HEK293 (cell line): ENCODE measurements around the gene UTP11.
A peak's percentile ranks its signal among the peaks of the same experiment; 100 is the strongest.

Source experiments
- BCL11B ChIP-seq: fragments of 450-650 bp; formaldehyde crosslinking; IDR thresholded peaks from 2 replicates; pipeline ENCODE4 v1.5.1; 2016; ENCODE audit warnings: low read depth, missing biosample characterization, missing genetic modification characterization
- MEIS1 ChIP-seq: sonication (generic); formaldehyde crosslinking; IDR thresholded peaks from 2 replicates; pipeline ENCODE4 v1.8.1; 2022; ENCODE audit warnings: missing genetic modification reagents, mild to moderate bottlenecking, borderline replicate concordance
- SALL2 ChIP-seq: fragments of 450-650 bp; formaldehyde crosslinking; IDR thresholded peaks from 2 replicates; pipeline ENCODE4 v1.5.0; 2017; ENCODE audit warnings: missing biosample characterization, mild to moderate bottlenecking, missing genetic modification characterization, borderline replicate concordance
- SP7 ChIP-seq: fragments of 450-650 bp; formaldehyde crosslinking; IDR thresholded peaks from 2 replicates; pipeline ENCODE4 v1.5.1; 2016; ENCODE audit warnings: missing biosample characterization, missing genetic modification characterization
- ZNF10 ChIP-seq: fragments of 450-650 bp; formaldehyde crosslinking; IDR thresholded peaks from 2 replicates; pipeline ENCODE4 v1.5.1; 2017; ENCODE audit warnings: missing biosample characterization, missing genetic modification characterization
- ZNF155 ChIP-seq: fragments of 450-650 bp; formaldehyde crosslinking; IDR thresholded peaks from 2 replicates; pipeline ENCODE4 v1.5.1; 2016; ENCODE audit warnings: missing biosample characterization, missing genetic modification characterization
- ZNF214 ChIP-seq: fragments of 450-650 bp; formaldehyde crosslinking; IDR thresholded peaks from 2 replicates; pipeline ENCODE4 v1.5.1; 2017; ENCODE audit warnings: missing biosample characterization, mild to moderate bottlenecking, missing genetic modification characterization, borderline replicate concordance
- ZNF274 ChIP-seq, 2 experiments: fragments of 200-500 bp in 1 of 2; fragments of 450-650 bp in 1 of 2; sonication (Bioruptor generic) in 1 of 2; formaldehyde crosslinking in 1 of 2; IDR thresholded peaks; 2 replicates each; pipeline versions ENCODE4 v1.5.1 to v1.6.1; 2014 to 2016; ENCODE audit warnings: borderline replicate concordance in 1 of 2, inconsistent platforms in 1 of 2, low read length in 1 of 2, missing biosample characterization in 1 of 2, missing genetic modification characterization in 1 of 2
- ZNF391 ChIP-seq: fragments of 450-650 bp; formaldehyde crosslinking; IDR thresholded peaks from 2 replicates; pipeline ENCODE4 v1.5.1; 2016; ENCODE audit warnings: low read depth, missing biosample characterization, missing genetic modification characterization, borderline replicate concordance
- ZNF423 ChIP-seq: fragments of 450-650 bp; formaldehyde crosslinking; IDR thresholded peaks from 2 replicates; pipeline ENCODE4 v1.5.1; 2016; ENCODE audit warnings: missing biosample characterization, missing genetic modification characterization
- ZNF610 ChIP-seq: fragments of 450-650 bp; formaldehyde crosslinking; IDR thresholded peaks from 2 replicates; pipeline ENCODE4 v1.5.1; 2016; ENCODE audit warnings: missing biosample characterization, missing genetic modification characterization, borderline replicate concordance
- ZNF629 ChIP-seq: fragments of 450-650 bp; formaldehyde crosslinking; IDR thresholded peaks from 2 replicates; pipeline ENCODE4 v1.5.1; 2017; ENCODE audit warnings: missing biosample characterization, missing genetic modification characterization
- ZNF660 ChIP-seq: fragments of 450-650 bp; IDR thresholded peaks from 2 replicates; pipeline ENCODE4 v1.5.1; 2018; ENCODE audit warnings: missing biosample characterization, mild to moderate bottlenecking, missing genetic modification characterization
- ZNF791 ChIP-seq: fragments of 450-650 bp; formaldehyde crosslinking; IDR thresholded peaks from 2 replicates; pipeline ENCODE4 v1.5.1; 2016; ENCODE audit warnings: missing biosample characterization, missing genetic modification characterization
- TF ChIP-seq, protein P1 (sequence below): fragments of 450-650 bp; formaldehyde crosslinking; IDR thresholded peaks from 2 replicates; pipeline ENCODE4 v1.5.1; 2016; ENCODE audit warnings: missing biosample characterization, missing genetic modification characterization
- TF ChIP-seq, protein P2 (sequence below): fragments of 450-650 bp; formaldehyde crosslinking; IDR thresholded peaks from 2 replicates; pipeline ENCODE4 v1.5.1; 2016; ENCODE audit warnings: missing biosample characterization, missing genetic modification characterization
- TF ChIP-seq, protein P3 (sequence below): fragments of 450-650 bp; formaldehyde crosslinking; IDR thresholded peaks from 2 replicates; pipeline ENCODE4 v1.5.1; 2016; ENCODE audit warnings: missing biosample characterization, missing genetic modification characterization
- TF ChIP-seq, protein P4 (sequence below): fragments of 450-650 bp; formaldehyde crosslinking; IDR thresholded peaks from 2 replicates; pipeline ENCODE4 v1.5.1; 2017; ENCODE audit warnings: missing biosample characterization, mild to moderate bottlenecking, missing genetic modification characterization, moderate library complexity
- TF ChIP-seq, protein P5 (sequence below): fragments of 450-650 bp; formaldehyde crosslinking; IDR thresholded peaks from 2 replicates; pipeline ENCODE4 v1.5.1; 2017; ENCODE audit warnings: missing biosample characterization, missing genetic modification characterization
- TF ChIP-seq, protein P6 (sequence below): fragments of 450-650 bp; formaldehyde crosslinking; IDR thresholded peaks from 2 replicates; pipeline ENCODE4 v1.5.1; 2016; ENCODE audit warnings: missing biosample characterization, missing genetic modification characterization
- TF ChIP-seq, protein P7 (sequence below): fragments of 450-650 bp; formaldehyde crosslinking; IDR thresholded peaks from 2 replicates; pipeline ENCODE4 v1.5.1; 2017; ENCODE audit warnings: missing biosample characterization, missing genetic modification characterization
- TF ChIP-seq, protein P8 (sequence below): sonication (generic); formaldehyde crosslinking; IDR thresholded peaks from 2 replicates; pipeline ENCODE4 v1.8.1; 2022; ENCODE audit warnings: mild to moderate bottlenecking, moderate library complexity, missing genetic modification reagents

UTP11 gene

DNA sequence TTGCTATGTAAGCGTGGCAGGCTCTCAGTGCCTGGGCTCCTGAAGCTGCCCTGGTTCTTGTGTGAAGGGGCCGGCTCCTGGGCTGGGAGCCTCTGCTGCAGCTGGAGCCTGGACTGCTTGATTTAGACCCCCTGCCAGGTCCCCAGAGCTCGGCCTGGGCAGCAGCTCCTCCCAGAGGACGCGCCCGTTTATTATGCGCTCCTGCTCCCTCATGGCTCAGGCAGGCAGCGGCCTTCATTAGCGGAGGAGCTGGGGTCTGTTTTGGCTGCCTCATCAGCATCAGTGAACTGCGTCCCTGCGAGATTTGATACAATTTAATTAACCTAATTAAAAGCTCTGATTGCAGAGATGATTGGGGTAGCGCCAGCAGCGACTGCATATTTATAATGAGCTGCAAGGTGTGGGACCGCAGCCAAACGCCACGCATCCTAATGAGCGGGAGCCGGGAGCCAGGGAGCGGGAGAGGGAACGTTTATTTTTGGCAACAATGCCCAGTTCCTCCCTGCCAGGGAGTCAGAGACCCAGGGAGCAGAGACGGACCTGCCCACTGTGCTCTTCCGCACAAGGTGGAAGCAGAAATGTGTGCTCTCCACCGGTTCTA, 16.6 kb downstream of the UTP11 start (continued):
- TF ChIP-seq, protein P1, sequence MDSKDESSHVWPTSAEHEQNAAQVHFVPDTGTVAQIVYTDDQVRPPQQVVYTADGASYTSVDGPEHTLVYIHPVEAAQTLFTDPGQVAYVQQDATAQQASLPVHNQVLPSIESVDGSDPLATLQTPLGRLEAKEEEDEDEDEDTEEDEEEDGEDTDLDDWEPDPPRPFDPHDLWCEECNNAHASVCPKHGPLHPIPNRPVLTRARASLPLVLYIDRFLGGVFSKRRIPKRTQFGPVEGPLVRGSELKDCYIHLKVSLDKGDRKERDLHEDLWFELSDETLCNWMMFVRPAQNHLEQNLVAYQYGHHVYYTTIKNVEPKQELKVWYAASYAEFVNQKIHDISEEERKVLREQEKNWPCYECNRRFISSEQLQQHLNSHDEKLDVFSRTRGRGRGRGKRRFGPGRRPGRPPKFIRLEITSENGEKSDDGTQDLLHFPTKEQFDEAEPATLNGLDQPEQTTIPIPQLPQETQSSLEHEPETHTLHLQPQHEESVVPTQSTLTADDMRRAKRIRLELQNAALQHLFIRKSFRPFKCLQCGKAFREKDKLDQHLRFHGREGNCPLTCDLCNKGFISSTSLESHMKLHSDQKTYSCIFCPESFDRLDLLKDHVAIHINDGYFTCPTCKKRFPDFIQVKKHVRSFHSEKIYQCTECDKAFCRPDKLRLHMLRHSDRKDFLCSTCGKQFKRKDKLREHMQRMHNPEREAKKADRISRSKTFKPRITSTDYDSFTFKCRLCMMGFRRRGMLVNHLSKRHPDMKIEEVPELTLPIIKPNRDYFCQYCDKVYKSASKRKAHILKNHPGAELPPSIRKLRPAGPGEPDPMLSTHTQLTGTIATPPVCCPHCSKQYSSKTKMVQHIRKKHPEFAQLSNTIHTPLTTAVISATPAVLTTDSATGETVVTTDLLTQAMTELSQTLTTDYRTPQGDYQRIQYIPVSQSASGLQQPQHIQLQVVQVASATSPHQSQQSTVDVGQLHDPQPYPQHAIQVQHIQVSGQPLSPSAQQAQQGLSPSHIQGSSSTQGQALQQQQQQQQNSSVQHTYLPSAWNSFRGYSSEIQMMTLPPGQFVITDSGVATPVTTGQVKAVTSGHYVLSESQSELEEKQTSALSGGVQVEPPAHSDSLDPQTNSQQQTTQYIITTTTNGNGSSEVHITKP (tag by site-specific recombination): 0 out of 2 replicates have a peak, but pooled peaks have one; percentile 5
- TF ChIP-seq ZNF391 (tag by site-specific recombination): no peak
- TF ChIP-seq, protein P2, sequence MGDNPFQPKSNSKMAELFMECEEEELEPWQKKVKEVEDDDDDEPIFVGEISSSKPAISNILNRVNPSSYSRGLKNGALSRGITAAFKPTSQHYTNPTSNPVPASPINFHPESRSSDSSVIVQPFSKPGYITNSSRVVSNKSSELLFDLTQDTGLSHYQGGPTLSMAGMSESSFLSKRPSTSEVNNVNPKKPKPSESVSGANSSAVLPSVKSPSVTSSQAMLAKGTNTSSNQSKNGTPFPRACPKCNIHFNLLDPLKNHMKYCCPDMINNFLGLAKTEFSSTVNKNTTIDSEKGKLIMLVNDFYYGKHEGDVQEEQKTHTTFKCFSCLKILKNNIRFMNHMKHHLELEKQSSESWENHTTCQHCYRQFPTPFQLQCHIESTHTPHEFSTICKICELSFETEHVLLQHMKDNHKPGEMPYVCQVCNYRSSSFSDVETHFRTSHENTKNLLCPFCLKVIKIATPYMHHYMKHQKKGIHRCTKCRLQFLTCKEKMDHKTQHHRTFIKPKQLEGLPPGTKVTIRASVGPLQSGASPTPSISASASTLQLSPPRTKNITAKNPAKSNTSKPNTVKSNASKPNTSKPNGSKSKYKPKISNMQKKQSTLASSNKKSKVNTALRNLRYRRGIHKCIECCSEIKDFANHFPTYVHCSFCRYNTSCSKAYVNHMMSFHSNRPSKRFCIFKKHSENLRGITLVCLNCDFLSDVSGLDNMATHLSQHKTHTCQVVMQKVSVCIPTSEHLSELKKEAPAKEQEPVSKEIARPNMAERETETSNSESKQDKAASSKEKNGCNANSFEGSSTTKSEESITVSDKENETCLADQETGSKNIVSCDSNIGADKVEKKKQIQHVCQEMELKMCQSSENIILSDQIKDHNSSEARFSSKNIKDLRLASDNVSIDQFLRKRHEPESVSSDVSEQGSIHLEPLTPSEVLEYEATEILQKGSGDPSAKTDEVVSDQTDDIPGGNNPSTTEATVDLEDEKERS (tag by site-specific recombination): no peak
- TF ChIP-seq BCL11B (tag by site-specific recombination): no peak
- TF ChIP-seq, protein P3, sequence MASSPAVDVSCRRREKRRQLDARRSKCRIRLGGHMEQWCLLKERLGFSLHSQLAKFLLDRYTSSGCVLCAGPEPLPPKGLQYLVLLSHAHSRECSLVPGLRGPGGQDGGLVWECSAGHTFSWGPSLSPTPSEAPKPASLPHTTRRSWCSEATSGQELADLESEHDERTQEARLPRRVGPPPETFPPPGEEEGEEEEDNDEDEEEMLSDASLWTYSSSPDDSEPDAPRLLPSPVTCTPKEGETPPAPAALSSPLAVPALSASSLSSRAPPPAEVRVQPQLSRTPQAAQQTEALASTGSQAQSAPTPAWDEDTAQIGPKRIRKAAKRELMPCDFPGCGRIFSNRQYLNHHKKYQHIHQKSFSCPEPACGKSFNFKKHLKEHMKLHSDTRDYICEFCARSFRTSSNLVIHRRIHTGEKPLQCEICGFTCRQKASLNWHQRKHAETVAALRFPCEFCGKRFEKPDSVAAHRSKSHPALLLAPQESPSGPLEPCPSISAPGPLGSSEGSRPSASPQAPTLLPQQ (tag by site-specific recombination): 0 out of 2 replicates have a peak, but pooled peaks have one; percentile 27
- TF ChIP-seq ZNF610 (tag by site-specific recombination): no peak
- TF ChIP-seq ZNF155 (tag by site-specific recombination): no peak
- no peak for TF ChIP-seq ZNF214 (tag by site-specific recombination)
- TF ChIP-seq ZNF660 (tag by site-specific recombination): 0 out of 2 replicates have a peak, but pooled peaks have one; percentile 36
- no peak for TF ChIP-seq ZNF791 (tag by site-specific recombination)
- peak; percentile 90 for TF ChIP-seq ZNF423 (tag by site-specific recombination)
- TF ChIP-seq, protein P4, sequence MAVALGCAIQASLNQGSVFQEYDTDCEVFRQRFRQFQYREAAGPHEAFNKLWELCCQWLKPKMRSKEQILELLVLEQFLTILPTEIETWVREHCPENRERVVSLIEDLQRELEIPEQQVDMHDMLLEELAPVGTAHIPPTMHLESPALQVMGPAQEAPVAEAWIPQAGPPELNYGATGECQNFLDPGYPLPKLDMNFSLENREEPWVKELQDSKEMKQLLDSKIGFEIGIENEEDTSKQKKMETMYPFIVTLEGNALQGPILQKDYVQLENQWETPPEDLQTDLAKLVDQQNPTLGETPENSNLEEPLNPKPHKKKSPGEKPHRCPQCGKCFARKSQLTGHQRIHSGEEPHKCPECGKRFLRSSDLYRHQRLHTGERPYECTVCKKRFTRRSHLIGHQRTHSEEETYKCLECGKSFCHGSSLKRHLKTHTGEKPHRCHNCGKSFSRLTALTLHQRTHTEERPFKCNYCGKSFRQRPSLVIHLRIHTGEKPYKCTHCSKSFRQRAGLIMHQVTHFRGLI: peak; percentile 31; the same call in 1 of the 2 replicates
- TF ChIP-seq MEIS1: no peak
- TF ChIP-seq, protein P5, sequence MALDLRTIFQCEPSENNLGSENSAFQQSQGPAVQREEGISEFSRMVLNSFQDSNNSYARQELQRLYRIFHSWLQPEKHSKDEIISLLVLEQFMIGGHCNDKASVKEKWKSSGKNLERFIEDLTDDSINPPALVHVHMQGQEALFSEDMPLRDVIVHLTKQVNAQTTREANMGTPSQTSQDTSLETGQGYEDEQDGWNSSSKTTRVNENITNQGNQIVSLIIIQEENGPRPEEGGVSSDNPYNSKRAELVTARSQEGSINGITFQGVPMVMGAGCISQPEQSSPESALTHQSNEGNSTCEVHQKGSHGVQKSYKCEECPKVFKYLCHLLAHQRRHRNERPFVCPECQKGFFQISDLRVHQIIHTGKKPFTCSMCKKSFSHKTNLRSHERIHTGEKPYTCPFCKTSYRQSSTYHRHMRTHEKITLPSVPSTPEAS (tag by site-specific recombination): 0 out of 2 replicates have a peak, but pooled peaks have one; percentile 3
- no peak for TF ChIP-seq ZNF274 (IDR thresholded peaks at IDR 0.05; ENCODE audit: low read length)
- TF ChIP-seq ZNF274 (tag by site-specific recombination; IDR thresholded peaks at IDR 0.05; ENCODE audit: borderline replicate concordance): no peak
- TF ChIP-seq ZNF10 (tag by site-specific recombination): peak; percentile 72; the same call in 1 of the 2 replicates
- TF ChIP-seq ZNF629: no peak
- TF ChIP-seq SP7 (tag by site-specific recombination): no peak; the same call in 1 of the 2 replicates
- TF ChIP-seq, protein P6, sequence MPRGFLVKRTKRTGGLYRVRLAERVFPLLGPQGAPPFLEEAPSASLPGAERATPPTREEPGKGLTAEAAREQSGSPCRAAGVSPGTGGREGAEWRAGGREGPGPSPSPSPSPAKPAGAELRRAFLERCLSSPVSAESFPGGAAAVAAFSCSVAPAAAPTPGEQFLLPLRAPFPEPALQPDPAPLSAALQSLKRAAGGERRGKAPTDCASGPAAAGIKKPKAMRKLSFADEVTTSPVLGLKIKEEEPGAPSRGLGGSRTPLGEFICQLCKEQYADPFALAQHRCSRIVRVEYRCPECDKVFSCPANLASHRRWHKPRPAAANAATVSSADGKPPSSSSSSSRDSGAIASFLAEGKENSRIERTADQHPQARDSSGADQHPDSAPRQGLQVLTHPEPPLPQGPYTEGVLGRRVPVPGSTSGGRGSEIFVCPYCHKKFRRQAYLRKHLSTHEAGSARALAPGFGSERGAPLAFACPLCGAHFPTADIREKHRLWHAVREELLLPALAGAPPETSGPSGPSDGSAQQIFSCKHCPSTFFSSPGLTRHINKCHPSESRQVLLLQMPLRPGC (tag by site-specific recombination): no peak
- TF ChIP-seq, protein P7, sequence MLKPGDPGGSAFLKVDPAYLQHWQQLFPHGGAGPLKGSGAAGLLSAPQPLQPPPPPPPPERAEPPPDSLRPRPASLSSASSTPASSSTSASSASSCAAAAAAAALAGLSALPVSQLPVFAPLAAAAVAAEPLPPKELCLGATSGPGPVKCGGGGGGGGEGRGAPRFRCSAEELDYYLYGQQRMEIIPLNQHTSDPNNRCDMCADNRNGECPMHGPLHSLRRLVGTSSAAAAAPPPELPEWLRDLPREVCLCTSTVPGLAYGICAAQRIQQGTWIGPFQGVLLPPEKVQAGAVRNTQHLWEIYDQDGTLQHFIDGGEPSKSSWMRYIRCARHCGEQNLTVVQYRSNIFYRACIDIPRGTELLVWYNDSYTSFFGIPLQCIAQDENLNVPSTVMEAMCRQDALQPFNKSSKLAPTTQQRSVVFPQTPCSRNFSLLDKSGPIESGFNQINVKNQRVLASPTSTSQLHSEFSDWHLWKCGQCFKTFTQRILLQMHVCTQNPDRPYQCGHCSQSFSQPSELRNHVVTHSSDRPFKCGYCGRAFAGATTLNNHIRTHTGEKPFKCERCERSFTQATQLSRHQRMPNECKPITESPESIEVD (tag by site-specific recombination): no peak
- TF ChIP-seq, protein P8, sequence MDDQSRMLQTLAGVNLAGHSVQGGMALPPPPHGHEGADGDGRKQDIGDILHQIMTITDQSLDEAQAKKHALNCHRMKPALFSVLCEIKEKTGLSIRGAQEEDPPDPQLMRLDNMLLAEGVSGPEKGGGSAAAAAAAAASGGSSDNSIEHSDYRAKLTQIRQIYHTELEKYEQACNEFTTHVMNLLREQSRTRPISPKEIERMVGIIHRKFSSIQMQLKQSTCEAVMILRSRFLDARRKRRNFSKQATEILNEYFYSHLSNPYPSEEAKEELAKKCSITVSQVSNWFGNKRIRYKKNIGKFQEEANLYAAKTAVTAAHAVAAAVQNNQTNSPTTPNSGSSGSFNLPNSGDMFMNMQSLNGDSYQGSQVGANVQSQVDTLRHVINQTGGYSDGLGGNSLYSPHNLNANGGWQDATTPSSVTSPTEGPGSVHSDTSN (CRISPR knock-in tag): no peak
- no peak for TF ChIP-seq SALL2
